GM19397 (cell line): ENCODE data around the gene SLC26A9.

ENCODE experiments used
- ATAC-seq: cut with Tn5 transposase; IDR thresholded peaks from one replicate; pipeline ENCODE4 v1.9.1; 2021; ENCODE audit warnings: mild to moderate bottlenecking, moderate library complexity; ENCODE audit not compliant: unreplicated experiment

Gene SLC26A9

DNA sequence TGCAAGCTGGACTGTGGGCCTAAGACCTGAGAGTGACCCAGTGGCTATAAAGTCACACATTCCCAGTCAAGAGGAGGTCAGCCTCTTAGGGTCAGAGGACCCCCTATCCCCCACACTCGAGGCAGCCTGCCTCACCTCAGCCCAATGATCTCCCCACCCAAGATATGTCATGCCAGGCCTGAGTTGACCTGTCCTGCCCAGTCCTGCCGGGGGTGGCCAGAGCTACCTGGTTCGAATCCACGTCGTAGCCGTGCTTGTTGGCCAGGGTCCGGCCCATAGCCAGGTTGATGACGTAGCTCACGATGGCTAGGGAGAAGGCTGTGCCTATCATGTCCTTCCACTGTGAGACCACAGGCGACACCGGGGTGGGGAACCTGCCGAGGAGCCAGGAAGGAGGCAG, 15.6 kb downstream of the SLC26A9 start:
- no peak for ATAC-seq

DNA sequence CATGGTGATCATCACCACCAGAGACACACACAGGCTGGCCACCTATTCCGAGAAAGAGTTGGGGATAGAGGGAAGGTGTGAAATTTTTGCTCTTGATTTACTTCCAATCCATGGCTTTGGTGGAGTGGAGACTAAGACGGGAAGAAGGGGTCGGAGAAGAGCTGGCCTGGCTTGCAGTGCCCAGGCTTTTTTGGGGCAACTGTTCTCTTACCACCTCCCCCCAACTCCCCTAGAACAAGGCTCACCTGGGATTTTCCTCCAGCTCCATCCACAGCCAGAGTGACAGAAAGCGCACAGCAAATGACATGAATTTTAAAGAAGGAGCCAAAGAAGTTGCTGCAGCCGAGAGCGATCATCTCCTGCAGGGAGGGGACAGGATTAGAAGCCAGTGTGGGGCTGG, 16.0 kb downstream of the SLC26A9 start:
- ATAC-seq: no peak

DNA sequence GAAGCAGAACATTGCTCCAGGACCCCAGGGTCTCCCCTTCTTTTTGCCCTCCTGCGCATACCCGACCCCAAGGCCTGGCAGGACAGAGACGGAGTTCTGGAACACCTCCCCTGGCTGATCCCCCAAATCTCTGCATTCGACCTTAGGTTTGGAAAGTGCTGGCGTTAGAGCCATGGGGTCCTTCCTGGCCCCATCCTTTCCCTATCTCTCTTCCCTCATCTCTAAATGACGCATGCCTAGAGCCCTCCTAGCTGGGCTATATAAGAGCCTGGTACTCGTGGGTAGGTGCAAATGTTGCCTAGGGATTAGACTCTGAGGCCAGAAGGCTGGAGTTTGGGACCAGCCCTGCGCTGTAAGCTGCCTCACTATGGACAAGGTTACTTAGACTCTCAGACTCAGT, 16.6 kb downstream of the SLC26A9 start:
- ATAC-seq: no peak

- no peak for ATAC-seq
Measured at GRCh38 chr1:205926213-205926612, 17.0 kb downstream of the SLC26A9 start.

GRCh38 chr1:205925736-205926135, 17.5 kb downstream of the SLC26A9 start:
- ATAC-seq: no peak

- ATAC-seq: no peak
Measured at GRCh38 chr1:205924460-205924790, 18.8 kb downstream of the SLC26A9 start.

GRCh38 chr1:205923651-205924459, 19.4 kb downstream of the SLC26A9 start:
- ATAC-seq: no peak

DNA sequence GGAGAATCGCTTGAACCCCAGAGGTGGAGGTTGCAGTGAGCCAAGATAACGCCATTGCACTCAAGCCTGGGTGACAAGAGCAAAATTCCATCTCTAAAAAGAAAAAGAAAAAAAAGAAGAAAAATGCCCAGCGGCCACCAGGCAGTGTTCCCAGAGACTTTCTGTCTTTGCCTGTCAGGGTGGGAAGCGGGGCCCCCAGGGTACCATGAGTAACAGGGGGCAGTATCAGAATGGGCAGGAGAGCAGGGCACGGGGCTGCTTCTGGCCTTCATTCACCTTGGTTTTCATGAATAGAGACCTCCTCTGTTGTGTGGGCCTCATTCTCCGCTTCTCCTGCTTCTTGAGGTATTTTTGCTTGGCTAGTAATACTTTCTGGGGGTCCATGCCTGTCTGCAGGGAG, 20.4 kb downstream of the SLC26A9 start:
- no peak for ATAC-seq

DNA sequence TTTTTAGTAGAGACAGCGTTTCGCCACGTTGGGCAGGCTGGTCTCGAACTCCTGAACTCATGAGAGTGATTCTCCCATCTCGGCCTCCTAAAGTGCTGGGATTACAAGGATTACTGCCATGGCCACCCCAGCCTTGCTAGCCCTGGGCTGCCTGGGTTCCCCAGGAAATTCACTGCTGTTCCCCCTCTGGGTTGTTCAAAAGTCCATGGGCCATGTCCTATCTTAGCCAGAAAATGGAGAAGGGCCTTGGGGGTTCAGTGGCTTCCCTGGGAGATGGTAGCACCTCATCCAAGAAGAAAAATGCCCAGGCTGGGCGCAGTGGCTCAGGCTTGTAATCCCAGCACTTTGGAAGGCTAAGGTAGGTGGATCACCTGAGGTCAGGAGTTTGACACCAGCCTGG, 20.9 kb downstream of the SLC26A9 start:
- ATAC-seq: no peak

DNA sequence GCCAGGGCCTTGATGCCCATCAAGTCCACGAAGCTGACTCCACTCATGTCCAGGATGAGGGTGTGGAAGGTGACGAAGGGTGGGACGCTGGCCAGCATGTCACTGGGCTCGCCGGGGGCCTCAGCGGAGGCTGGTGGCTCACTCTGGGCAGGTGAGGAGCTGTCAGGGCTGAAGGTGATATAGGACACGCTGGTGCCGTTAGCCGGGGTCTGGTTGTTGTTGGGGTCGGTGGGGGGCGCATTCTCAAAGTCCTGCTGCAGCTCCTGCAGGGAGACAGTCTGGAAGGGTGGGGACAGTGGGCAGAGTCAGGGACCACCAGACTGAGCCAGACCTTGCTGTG, 21.7 kb downstream of the SLC26A9 start:
- ATAC-seq: no peak

- ATAC-seq: no peak
Measured at GRCh38 chr1:205920861-205921569, 22.2 kb downstream of the SLC26A9 start.

DNA sequence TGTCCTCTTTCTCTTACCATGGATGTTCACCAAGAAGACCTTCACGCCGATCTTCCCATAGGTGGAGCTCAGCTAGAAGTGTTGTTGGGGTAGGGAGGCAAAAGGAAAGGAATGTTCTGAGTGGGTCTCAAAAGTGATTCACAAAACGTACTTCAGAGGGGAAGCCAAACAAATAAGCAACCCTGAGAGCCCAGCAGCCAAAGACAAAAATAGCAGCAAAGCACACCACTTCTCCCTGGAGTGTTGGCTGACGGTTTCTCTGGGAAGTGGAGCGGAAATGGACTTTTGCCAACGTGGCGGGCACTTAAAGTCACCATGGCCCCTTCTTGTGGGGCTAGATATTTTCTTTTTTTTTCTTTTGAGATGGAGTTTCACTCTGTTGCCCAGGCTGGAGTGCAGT, 23.1 kb downstream of the SLC26A9 start:
- ATAC-seq: no peak

- peak; percentile 64 for ATAC-seq
Measured at GRCh38 chr1:205918955-205919746, 24.1 kb downstream of the SLC26A9 start.

- no peak for ATAC-seq
Measured at GRCh38 chr1:205917466-205918238, 25.6 kb downstream of the SLC26A9 start.

DNA sequence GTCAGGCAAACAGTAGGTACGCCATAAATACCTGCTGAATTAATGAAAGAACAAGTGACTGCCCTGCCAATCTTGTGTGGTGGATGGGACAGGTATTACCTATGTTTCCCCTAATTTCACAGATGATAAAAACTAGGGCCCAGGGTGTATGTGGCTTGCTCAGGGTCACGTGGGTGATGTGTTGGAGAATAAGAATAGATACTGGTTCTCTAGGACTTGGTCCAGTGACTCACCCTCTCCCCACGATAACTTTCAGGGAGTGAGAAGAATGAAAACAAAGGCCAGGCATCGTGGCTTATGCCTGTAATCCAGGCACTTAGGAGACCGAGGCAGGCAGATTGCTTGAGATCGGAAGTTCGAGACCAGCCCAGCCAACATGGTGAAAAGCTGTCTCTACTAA, 26.7 kb downstream of the SLC26A9 start:
- no peak for ATAC-seq

GRCh38 chr1:205915354-205915990, 27.8 kb downstream of the SLC26A9 start:
- ATAC-seq: no peak

- ATAC-seq: no peak
Measured at GRCh38 chr1:205914730-205915129, 28.5 kb downstream of the SLC26A9 start.

GRCh38 chr1:205914155-205914507, 29.1 kb downstream of the SLC26A9 start:
- ATAC-seq: no peak

GRCh38 chr1:205913451-205914154, 29.7 kb downstream of the SLC26A9 start:
- ATAC-seq: no peak

- ATAC-seq: no peak
Measured at GRCh38 chr1:205907794-205908193, 35.5 kb downstream of the SLC26A9 start.
